HG03039 (cell line): ENCODE data around the gene HMCN2.

Experiments
- ATAC-seq: cut with Tn5 transposase; IDR thresholded peaks from one replicate; pipeline ENCODE4 v1.9.1; 2021; ENCODE audit warnings: mild to moderate bottlenecking, moderate library complexity; ENCODE audit not compliant: unreplicated experiment

The HMCN2 gene

GRCh38 chr9:130359819-130360218 lies 94.3 kb downstream of the HMCN2 start:
- no peak for ATAC-seq

DNA sequence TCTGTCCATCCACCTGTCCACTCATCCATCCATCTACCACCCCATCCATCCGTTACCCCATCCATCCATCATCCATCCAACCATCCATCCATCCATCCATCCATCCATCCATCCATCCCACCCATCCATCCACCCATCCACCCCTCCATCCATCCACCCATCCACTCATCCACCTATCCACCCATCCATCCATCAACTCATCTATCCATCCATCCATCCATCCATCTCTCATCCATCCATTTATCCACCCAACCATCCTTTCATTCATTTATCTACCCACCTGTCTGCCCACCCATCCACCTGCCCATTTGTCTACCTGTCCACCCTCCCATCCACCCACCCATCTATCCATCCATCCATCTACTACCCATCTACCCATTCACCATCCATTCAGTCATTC lies 95.1 kb downstream of the HMCN2 start:
- no peak for ATAC-seq

DNA sequence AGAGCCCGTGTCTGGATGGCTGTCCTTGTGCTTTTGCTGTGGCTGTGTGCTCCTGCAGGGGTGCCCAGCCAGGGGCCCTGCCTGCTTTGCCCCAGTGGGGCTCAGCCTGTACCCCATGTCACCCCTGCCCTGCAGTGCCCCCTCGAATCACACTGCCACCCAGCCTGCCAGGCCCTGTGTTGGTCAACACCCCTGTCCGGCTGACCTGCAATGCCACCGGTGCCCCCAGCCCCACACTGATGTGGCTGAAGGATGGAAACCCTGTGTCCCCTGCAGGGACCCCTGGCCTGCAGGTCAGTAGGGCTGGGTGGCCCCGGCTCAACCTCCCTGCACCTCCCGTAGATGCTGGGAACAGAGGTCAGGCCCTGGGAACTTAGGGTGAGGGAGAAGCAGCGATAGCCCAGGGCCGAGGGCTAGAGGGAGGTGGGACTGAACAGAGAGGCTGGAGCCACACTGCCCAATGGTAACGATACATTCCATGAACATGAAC lies 96.4 kb downstream of the HMCN2 start:
- no peak for ATAC-seq

DNA sequence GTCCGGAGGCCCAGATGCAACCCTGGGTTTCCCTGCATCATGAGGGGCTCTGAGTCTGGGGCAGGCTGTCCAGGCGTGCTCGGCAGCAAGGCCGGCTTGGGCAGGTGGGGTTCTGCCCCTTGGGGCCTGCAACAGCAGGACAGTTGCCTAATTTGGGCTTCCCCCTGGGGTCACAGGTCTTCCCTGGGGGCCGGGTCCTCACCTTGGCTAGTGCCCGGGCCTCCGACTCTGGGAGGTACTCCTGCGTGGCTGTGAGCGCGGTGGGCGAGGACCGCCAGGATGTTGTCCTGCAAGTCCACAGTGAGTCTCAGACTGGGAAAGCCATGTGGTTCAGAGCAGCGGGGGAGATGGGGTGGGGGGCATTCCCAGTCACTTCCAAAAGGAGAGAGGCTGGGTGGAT lies 97.1 kb downstream of the HMCN2 start:
- ATAC-seq = no peak

- no peak for ATAC-seq
Measured at GRCh38 chr9:130363755-130364404, 98.3 kb downstream of the HMCN2 start.

DNA sequence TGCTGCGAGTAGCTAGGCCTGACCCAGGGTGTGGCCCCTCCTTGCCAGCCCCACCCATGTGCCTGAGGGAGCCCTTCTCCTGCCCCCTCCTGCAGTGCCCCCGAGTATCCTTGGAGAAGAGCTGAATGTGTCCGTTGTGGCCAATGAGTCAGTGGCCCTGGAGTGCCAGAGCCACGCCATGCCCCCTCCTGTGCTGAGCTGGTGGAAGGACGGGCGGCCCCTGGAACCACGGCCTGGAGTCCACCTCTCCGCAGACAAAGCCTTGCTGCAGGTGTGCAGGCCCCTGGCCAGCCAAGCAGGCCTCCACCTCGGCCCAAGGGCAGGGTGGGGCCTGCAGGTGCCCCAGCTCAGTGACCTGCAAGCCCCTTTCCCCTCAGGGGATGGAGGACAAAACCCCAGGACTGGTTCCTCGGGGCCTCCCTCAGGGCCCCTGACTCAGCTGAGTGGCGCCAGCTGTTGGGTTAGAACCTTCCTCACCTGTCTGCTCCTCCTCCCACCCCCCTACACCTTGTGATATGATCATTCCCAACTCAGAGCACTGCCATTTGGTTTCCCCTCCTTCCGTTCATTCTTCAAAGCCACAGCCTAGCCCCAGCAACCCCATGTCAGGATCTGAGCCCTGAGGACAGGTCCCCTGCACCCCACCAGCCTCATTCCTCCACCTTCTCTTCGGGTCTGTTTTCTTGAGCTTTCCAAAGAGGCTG lies 99.2 kb downstream of the HMCN2 start:
- ATAC-seq = no peak

GRCh38 chr9:130365323-130365721 lies 99.8 kb downstream of the HMCN2 start:
- ATAC-seq = no peak

GRCh38 chr9:130366072-130366471 lies 100.5 kb downstream of the HMCN2 start:
- ATAC-seq = no peak

- ATAC-seq = no peak
Measured at GRCh38 chr9:130366888-130367550, 101.5 kb downstream of the HMCN2 start.

DNA sequence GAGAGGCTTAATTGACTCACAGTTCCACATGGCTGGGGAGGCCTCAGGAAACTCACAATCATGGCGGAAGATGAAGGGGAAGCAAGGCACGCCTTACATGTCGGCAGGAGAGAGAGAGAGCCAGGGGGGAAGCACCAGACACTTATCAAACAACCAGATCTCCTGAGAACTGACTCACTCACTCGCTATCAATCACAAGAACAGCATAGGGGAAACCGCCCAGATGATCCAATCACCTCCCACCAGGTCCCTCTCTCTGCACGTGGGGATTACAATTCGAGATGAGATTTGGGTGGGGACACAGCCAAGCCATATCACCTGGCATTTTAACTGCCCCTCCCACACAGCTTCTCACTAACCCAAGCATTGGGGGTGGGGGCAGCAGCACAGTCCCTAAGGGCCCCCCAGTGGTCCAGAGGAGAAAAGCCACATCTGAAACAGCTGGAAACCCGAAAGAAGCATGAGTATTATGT lies 103.1 kb downstream of the HMCN2 start:
- ATAC-seq = no peak

DNA sequence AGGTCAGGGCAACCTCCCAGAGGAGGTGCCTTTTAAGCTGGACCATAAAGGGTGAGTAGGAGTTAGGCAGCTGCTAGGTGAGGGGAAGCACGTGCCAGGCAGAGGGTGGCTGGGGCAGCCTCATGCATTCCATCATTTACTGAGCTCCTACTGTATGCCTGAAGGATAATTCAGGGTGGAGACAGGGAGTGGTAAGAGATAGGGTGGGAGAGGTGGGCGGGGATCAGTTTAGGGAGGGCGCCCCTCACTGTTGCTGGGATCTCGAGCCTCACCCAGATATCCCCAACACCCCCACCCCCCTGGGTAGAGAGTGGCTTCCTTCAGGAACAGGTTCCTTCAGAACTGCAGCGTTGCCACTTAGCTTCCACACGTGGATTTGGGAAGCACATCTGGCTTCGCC lies 104.7 kb downstream of the HMCN2 start:
- no peak for ATAC-seq

- no peak for ATAC-seq
Measured at GRCh38 chr9:130371196-130371966, 105.8 kb downstream of the HMCN2 start.

- no peak for ATAC-seq
Measured at GRCh38 chr9:130372057-130372456, 106.5 kb downstream of the HMCN2 start.

- ATAC-seq = no peak
Measured at GRCh38 chr9:130373679-130374325, 108.2 kb downstream of the HMCN2 start.

DNA sequence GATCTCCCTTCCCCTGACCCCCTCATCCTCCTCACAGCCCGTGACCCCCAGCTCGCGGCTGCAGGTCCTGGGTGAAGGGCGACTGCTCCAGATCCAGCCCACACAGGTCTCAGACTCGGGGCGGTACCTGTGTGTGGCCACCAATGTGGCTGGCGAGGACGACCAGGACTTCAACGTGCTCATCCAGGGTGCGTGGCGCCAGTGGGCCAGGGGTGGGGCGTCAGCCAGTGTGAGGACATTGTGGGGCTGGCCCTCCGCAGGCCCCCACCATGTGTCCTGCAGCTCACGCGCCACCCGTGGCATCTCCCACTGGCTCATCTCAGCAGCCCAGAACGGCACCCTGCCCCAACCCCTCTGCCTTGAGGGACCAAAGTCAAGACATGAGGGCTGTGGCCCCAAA lies 112.1 kb downstream of the HMCN2 start:
- ATAC-seq = no peak

DNA sequence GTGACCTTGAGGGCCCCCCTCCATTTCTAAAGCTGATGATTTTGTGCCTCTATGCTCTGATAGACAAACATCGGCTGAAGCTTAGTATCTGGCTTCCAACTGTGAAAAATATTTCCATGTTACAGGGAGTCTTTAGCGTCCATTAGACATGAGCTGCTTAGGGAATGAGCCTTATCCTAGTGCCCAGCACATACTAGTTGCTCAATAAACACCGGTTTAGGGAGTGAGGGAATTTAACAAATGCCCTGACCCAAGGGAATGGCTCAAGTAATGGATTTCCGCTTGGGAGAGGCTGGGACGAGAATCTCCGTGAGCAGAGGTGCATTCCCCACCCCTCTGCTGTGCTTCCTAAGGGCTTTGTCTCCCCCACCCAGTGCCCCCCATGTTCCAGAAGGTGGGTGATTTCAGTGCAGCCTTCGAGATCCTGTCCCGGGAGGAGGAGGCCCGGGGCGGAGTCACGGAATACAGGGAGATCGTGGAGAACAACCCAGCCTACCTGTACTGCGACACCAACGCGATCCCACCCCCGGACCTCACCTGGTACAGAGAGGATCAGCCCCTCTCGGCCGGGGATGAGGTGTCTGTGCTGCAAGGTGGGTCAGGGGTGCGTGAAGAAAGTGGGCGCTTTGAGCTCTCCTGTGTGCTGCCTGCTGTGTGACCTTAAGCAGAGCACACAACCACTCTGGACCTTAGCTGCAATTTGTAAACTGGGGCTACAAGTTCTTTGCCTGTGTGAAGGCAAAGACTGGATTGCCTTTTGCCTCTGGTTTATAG lies 113.5 kb downstream of the HMCN2 start:
- no peak for ATAC-seq

DNA sequence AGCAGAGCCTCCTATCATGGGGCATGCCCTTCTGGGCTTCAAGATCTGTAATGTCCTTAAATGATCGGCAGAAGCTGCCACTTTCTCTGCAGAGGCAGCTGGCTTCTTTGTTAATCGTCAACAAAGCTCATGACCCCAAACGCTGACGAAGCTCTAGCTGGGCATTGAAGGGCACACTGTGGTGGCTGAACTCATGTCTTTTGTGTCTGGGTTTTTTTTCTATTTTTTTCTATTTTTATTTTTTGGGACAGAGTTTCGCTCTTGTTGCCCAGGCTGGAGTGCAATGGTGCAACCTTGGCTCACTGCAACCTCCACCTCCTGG lies 114.0 kb downstream of the HMCN2 start:
- no peak for ATAC-seq

- no peak for ATAC-seq
Measured at GRCh38 chr9:130380920-130381469, 115.4 kb downstream of the HMCN2 start.

DNA sequence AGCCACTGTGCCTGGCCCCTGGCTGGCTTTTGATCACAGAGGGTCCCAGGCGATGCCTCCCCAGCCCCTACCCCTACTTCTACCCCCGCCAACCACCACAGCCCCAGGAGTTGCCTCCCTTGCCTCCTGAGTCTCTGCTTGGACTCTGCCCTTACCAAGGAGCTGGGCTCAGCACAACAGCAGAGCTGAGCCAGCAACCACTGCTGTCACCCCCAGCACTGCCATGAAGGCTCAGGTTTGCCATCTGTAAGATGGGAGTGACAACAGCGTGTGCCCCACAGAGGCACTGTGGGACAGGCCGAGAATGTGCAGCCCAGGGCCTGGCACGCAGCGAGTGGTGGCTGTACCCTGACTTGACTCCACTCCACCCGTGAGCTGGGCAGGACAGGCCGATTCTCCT lies 116.1 kb downstream of the HMCN2 start:
- no peak for ATAC-seq

DNA sequence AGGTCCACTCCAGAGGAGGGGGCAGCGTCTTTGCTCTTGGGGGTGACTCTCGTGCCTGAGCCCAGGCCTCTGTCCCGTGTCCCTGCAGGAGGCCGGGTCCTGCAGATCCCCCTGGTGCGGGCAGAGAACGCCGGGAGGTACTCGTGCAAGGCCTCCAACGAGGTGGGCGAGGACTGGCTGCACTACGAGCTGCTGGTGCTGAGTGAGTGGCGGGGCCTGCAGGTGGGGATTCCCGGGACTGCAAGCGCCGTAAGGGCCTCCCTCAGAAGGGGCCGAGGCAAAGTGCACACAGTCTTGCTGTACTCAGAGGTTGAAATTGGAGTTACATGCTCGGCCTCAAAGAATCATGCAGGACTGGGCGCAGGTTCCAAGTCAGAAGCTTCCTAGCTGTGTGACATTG lies 116.5 kb downstream of the HMCN2 start:
- ATAC-seq = no peak
